Lung (tissue), 13 donors: Measurements from ENCODE around the gene PIM3. TPM values are rescaled to one million over a fixed set of nuclear protein-coding genes. Genes with fewer than 3 reads are reported as not detected.

Experiments used
- ATAC-seq: fragments of 200-7000 bp; cut with Tn5 transposase; one replicate; pipeline ENCODE4 v1.9.1; 2020; ENCODE audit warnings: moderate number of reproducible peaks; ENCODE audit not compliant: insufficient read depth, low FRiP score
- DNase-seq, 3 donors: peaks; one replicate each; pipeline ENCODE4 v3.0.0-alpha.2; 2013 to 2017
- H3K27ac ChIP-seq, 2 donors: one replicate each; pipeline ENCODE4 v1.5.1; 2013; ENCODE audit warnings: mild to moderate bottlenecking in 2 of 2, moderate library complexity in 2 of 2, control low read depth in 1 of 2, inconsistent platforms in 1 of 2, low read depth in 1 of 2, low read length in 1 of 2
- H3K27me3 ChIP-seq, 3 donors: one replicate each; pipeline ENCODE4 v1.5.1; 2013; ENCODE audit warnings: low read length in 2 of 3; ENCODE audit not compliant: control insufficient read depth in 3 of 3, insufficient read depth in 3 of 3
- H3K36me3 ChIP-seq, 4 donors: one replicate each; pipeline ENCODE4 v1.5.1; 2013; ENCODE audit warnings: low read length in 4 of 4, mild to moderate bottlenecking in 1 of 4, moderate library complexity in 1 of 4; ENCODE audit not compliant: control insufficient read depth in 4 of 4, insufficient read depth in 4 of 4
- H3K4me1 ChIP-seq, 5 donors: one replicate each; pipeline ENCODE4 v1.5.1; 2013; ENCODE audit warnings: low read length in 5 of 5, mild to moderate bottlenecking in 2 of 5, moderate library complexity in 1 of 5; ENCODE audit not compliant: control insufficient read depth in 5 of 5, insufficient read depth in 5 of 5
- H3K4me3 ChIP-seq: one replicate; pipeline ENCODE4 v1.5.1; 2013; ENCODE audit warnings: mild to moderate bottlenecking, control low read depth, moderate library complexity
- H3K9ac ChIP-seq, 2 donors: one replicate each; pipeline ENCODE4 v1.5.1; 2013; ENCODE audit warnings: low read length in 2 of 2, control low read depth in 1 of 2; ENCODE audit not compliant: insufficient read depth in 1 of 2
- H3K9me3 ChIP-seq, 4 donors: one replicate each; pipeline ENCODE4 v1.5.1; 2013; ENCODE audit warnings: low read length in 3 of 4, mild to moderate bottlenecking in 1 of 4, moderate library complexity in 1 of 4; ENCODE audit not compliant: control insufficient read depth in 4 of 4, insufficient read depth in 3 of 4
- WGBS, 2 donors: extraction: QIAGEN DNeasy Blood & Tissue Kit; methylation state at CpG; one replicate each; pipeline ENCODE4 v1.1.7; 2013; 5-methylcytosine and 5-hydroxymethylcytosine counted together
- polyA plus RNA-seq, 2 donors: library from polyadenylated mRNA; stranded (reverse); fragments of 200-250 nt; gene quantifications; one replicate each; pipeline ENCODE4 v1.2.1, GENCODE V29; 2013
- small RNA-seq: library from RNA; depleted of rRNA; stranded (forward); fragments of <200 nt; gene quantifications from one replicate; pipeline ENCODE3, GENCODE V24; 2014; ENCODE audit warnings: low replicate concordance
- total RNA-seq, 2 donors: library from RNA; depleted of rRNA in 1 of 2; stranded (reverse); fragments of >200 nt in 1 of 2; gene quantifications; one replicate each; pipeline ENCODE4 v1.2.1, GENCODE V29; 2014 to 2021
- TF ChIP-seq, protein P1 (sequence below): IDR thresholded peaks from 2 replicates; pipeline ENCODE4 v1.5.1; 2012; ENCODE audit warnings: mild to moderate bottlenecking; ENCODE audit errors: control extremely low read depth, extremely low read depth
- donor health status: control.
- donor health status: control.
- donor health status: Bipolar disorder and iron deficiency.
- donor health status: healthy.
- donor health status: DM: yes; HTN: yes; CAD: no.

The PIM3 gene
- total and polyA plus RNA-seq, 4 donors, result 99.0 to 238 (median 132) TPM

DNA sequence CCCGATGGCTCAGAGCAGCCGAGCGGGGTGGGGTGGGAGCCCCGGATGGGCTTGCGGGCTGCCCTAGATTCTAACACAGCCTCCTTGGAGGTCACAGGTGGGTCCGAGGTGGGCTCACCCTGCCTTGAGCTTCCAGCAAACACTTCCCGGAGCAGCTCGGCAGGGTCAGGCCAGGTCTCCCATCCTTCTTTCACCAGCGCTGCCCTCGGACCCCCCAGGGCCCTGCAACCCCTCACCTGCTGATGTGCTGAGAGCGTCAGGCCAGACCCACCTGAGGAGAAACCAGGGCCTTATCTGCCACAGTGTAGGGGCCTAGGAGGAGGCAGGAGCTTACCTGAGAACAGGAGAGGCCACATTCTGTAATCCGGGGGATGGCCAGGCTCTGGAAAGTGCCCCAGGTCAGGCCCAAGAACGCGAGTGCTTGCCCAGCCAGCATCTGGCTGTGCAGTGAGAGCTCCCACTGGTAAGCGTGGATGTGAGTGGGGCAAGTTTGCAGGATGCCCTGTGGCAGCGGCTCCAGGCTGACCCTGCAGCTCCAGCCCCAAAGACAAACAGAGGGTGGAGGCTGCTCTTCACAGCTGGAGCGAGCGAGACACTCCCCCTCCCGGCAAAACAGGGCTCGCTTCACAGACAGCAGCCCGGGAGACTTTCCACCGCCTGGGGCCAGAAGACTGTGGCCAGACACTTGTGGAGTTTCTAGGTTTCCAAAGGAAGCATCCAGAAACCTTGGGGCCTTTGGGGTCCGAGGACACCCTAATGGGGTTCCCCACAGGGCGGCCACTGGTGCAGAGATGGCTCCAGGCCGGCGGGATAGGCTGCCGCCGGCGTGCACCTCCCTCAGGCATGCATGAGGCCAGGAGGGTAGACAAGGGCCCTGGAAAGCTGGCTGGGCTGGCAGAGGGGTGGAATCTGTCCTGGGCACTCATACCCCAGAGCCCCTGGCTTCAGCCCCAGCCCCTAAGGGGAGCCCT is 51.9 kb downstream of the PIM3 start, which contains the start of gene IL17REL:
TSS of gene IL17REL (minus strand) at position 555 of the 971 bp plus-strand sequence. CDS start at position 436, 119 bp downstream.
- 62 to 76% methylated on average over 29 of the region's 29 CpGs for WGBS, 2 donors
- peak in 2 of 3 donors; percentile 18 to 27 for DNase-seq
- H3K4me1 ChIP-seq, result peaks cover 0 to 8% (median 6%) of the 10 kb centered on the region in 5 donors

More for the DNA sequence above, 51.9 kb downstream of the PIM3 start, which contains the start of gene IL17REL:
- H3K9me3 ChIP-seq, result peaks cover 0 to 6% (median 0%) of the 10 kb centered on the region in 4 donors
- ATAC-seq, result no peak
- H3K27me3 ChIP-seq, result peaks cover 16 to 56% (median 17%) of the 10 kb centered on the region in 3 donors
- H3K9ac ChIP-seq, result no peak within 1 kb of the TSS
- H3K36me3 ChIP-seq, result no peaks in the 10 kb centered on the region
- TF ChIP-seq, protein P1, sequence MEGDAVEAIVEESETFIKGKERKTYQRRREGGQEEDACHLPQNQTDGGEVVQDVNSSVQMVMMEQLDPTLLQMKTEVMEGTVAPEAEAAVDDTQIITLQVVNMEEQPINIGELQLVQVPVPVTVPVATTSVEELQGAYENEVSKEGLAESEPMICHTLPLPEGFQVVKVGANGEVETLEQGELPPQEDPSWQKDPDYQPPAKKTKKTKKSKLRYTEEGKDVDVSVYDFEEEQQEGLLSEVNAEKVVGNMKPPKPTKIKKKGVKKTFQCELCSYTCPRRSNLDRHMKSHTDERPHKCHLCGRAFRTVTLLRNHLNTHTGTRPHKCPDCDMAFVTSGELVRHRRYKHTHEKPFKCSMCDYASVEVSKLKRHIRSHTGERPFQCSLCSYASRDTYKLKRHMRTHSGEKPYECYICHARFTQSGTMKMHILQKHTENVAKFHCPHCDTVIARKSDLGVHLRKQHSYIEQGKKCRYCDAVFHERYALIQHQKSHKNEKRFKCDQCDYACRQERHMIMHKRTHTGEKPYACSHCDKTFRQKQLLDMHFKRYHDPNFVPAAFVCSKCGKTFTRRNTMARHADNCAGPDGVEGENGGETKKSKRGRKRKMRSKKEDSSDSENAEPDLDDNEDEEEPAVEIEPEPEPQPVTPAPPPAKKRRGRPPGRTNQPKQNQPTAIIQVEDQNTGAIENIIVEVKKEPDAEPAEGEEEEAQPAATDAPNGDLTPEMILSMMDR, result no peak
- no peak within 1 kb of the TSS for H3K4me3 ChIP-seq
- no peak within 1 kb of the TSS for H3K27ac ChIP-seq

Small RNA genes within 50 kb of the gene (small RNA-seq; reads per million reads assigned to genes)
- 0.06 reads per million for gene MIR6821

Other genes starting within 250 kb of the PIM3 start
- 10 to 100 TPM; 36.4 to 51.5 TPM for gene BRD1, start 132.9 kb upstream of the PIM3 start, total RNA-seq
- gene BRD1, start 132.9 kb upstream of the PIM3 start, polyA plus RNA-seq, result 10 to 100 TPM; 16.6 to 19.8 TPM
- gene ZBED4, start 106.9 kb upstream of the PIM3 start, total RNA-seq, result 10 to 100 TPM; 10.9 to 13.2 TPM
- gene ZBED4, start 106.9 kb upstream of the PIM3 start, polyA plus RNA-seq, result 1 to 10 TPM; 3.9 to 7.3 TPM
- 10 to 100 TPM; 17.6 to 33.9 TPM for gene ALG12, start 42.3 kb upstream of the PIM3 start, total RNA-seq
- gene ALG12, start 42.3 kb upstream of the PIM3 start, polyA plus RNA-seq, result 10 to 100 TPM; 13.6 to 15.6 TPM
- gene CRELD2, start 42.1 kb upstream of the PIM3 start, total RNA-seq, result 100 to 1,000 TPM in 1 of 2 donors, 10 to 100 TPM in 1; 18.7 to 106 TPM
- 100 to 1,000 TPM in 1 of 2 donors, 10 to 100 TPM in 1; 37.9 to 110 TPM for gene CRELD2, start 42.1 kb upstream of the PIM3 start, polyA plus RNA-seq
- under 1 TPM in 1 of 2 donors, not detected in 1; 0.51 TPM for gene IL17REL, start 52.0 kb downstream of the PIM3 start, total RNA-seq
- gene IL17REL, start 52.0 kb downstream of the PIM3 start, polyA plus RNA-seq, result under 1 TPM; 0.02 to 0.19 TPM
- gene TTLL8, start 97.5 kb downstream of the PIM3 start, total RNA-seq, result not detected
- not detected for gene TTLL8, start 97.5 kb downstream of the PIM3 start, polyA plus RNA-seq
- gene MLC1, start 124.7 kb downstream of the PIM3 start, total RNA-seq, result 1 to 10 TPM in 1 of 2 donors, under 1 TPM in 1; 0.86 to 2.6 TPM
- gene MLC1, start 124.7 kb downstream of the PIM3 start, polyA plus RNA-seq, result under 1 TPM; 0.65 to 0.68 TPM
- 10 to 100 TPM in 1 of 2 donors, under 1 TPM in 1; 0.34 to 11.9 TPM for gene MOV10L1, start 129.2 kb downstream of the PIM3 start, total RNA-seq
- gene MOV10L1, start 129.2 kb downstream of the PIM3 start, polyA plus RNA-seq, result under 1 TPM; 0.27 to 0.53 TPM
- 1 to 10 TPM in 1 of 2 donors, under 1 TPM in 1; 1.00 to 3.9 TPM for gene PANX2, start 210.0 kb downstream of the PIM3 start, total RNA-seq
- 1 to 10 TPM; 2.3 to 3.0 TPM for gene PANX2, start 210.0 kb downstream of the PIM3 start, polyA plus RNA-seq
- 10 to 100 TPM; 16.2 to 70.3 TPM for gene TRABD, start 225.1 kb downstream of the PIM3 start, total RNA-seq
- gene TRABD, start 225.1 kb downstream of the PIM3 start, polyA plus RNA-seq, result 10 to 100 TPM; 54.1 to 72.7 TPM
- gene SELENOO, start 240.2 kb downstream of the PIM3 start, total RNA-seq, result 10 to 100 TPM; 15.6 to 30.3 TPM
- 10 to 100 TPM; 21.3 to 26.9 TPM for gene SELENOO, start 240.2 kb downstream of the PIM3 start, polyA plus RNA-seq